GM13976 (cell line): ENCODE measurements around the gene FBXW2.
A peak's percentile ranks its signal among the peaks of the same experiment; 100 is the strongest.
"Not testable (repeated sequence)": the region's sequence is repeated elsewhere in the genome, so short reads cannot be mapped to it uniquely, and the experiment has no call there.

Source experiments
- DNase-seq: peaks from one replicate; pipeline ENCODE4 v3.0.0; 2012; ENCODE audit warnings: low spot score
- CTCF ChIP-seq: IDR thresholded peaks from 2 replicates; pipeline ENCODE4 v1.5.1; 2012; ENCODE audit warnings: borderline replicate concordance, mild to moderate bottlenecking; ENCODE audit not compliant: insufficient read depth; ENCODE audit errors: extremely low read depth, missing control alignments, control extremely low read depth
- in situ Hi-C: fragments of 300-500 bp; cut with MboI; formaldehyde crosslinking; loops from one replicate; pipeline ENCODE4 v1.12.0; 2022; ENCODE audit warnings: low sequenced_read_pairs, mixed read lengths, inconsistent platforms; ENCODE audit not compliant: unreplicated experiment

Gene FBXW2

DNA sequence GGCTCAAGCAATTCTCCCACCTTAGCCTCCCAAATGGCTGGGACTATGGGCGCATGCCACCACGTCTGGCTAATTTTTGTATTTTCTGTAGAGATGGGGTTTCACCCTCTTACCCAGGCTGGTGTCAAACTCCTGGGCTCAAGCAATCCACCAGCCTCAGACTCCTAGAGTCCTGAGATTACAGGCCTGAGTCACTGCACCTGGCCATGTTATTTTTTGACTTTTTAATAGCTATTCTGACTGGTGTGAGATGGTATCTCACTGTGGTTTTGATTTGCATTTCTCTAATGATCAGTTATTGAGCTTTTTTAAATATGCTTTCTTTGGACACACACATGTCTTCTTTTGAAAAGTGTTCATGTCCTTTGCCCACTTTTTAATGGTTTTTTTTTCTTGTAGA is 38.2 kb downstream of the FBXW2 start:
- DNase-seq, result no peak
- TF ChIP-seq CTCF, result no peak
- in situ Hi-C loops, result loop anchor here (25.0 kb wide), 2 partner anchors 307 to 632 kb away; partner anchors contain the start of genes C5 and CNTRL

GRCh38 chr9:120750421-120750820 is 42.8 kb downstream of the FBXW2 start:
- no peak for DNase-seq
- in situ Hi-C loops, result loop anchor here (25.0 kb wide), 2 partner anchors 312 to 637 kb away; partner anchors contain the start of genes C5 and CNTRL
- no peak for TF ChIP-seq CTCF

DNA sequence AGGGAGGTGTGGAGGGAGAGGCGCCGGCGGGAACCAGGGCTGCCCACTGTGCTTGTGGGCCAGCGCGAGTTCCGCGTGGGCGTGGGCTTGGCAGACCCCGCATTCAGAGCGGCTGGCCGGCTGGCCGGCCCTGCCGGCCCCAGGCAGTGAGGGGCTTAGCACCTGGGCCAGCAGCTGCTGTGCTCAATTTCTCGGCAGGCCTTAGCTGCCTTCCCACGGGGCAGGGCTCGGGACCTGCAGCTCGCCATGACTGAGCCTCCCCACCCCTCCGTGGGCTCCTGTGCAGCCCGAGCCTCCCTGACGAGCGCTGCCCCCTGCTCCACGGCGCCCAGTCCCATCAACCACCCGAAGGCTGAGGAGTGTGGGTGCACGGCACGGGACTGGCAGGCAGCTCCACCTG is 46.9 kb downstream of the FBXW2 start:
- DNase-seq, in situ Hi-C loops: not testable (repeated sequence)

- no peak for DNase-seq
- in situ Hi-C loops, result no loop called here
- no peak for TF ChIP-seq CTCF
Measured at GRCh38 chr9:120745278-120745677, 47.9 kb downstream of the FBXW2 start.

GRCh38 chr9:120742951-120743416 is 50.2 kb downstream of the FBXW2 start:
- in situ Hi-C loops, result no loop called here
- peak; percentile 69 for DNase-seq
- TF ChIP-seq CTCF, result peak; percentile 40

DNA sequence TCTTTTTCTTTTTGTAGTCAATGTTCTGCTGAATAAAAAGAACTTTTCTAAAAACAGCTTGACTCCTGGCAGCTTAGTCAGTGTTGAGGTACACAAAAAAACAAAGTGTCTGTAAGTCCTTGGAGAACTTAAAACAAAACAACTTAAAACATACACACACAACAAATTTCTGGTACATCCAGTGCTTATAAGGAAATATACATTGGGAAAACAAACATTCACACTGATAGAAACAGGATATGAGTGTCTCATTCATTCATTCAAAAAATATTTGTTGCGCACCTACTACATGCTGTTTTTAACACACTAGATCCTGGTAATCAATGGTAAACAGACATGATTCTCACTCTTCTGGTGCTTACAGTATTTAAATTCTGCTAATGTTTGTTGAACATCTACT is 51.5 kb downstream of the FBXW2 start:
- no peak for DNase-seq
- TF ChIP-seq CTCF, result no peak
- in situ Hi-C loops, result no loop called here

DNA sequence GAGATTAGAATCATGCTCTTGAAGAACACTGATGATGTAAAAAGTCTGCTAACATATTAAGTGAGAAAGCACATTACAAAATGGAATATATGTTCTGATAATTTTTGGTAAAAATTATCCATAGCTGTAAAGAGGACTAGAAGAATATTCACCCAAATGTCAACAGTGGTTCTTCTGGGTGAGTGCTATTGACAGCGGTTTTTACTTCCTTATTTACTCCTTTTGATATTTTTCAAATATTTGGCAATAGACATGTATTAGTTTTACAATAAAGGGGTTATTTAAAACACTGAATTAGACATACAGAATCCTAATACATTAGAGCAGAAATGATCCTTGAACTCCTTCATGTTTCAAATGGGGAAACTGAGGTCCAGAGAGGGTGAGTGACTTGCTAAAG is 52.0 kb downstream of the FBXW2 start:
- in situ Hi-C loops, result no loop called here
- TF ChIP-seq CTCF, result no peak
- no peak for DNase-seq
